ENCODE measurements around the gene CHST8.
"Not testable (repeated sequence)": the region's sequence is repeated elsewhere in the genome, so short reads cannot be mapped to it uniquely, and the experiment has no call there.

Gene CHST8

DNA sequence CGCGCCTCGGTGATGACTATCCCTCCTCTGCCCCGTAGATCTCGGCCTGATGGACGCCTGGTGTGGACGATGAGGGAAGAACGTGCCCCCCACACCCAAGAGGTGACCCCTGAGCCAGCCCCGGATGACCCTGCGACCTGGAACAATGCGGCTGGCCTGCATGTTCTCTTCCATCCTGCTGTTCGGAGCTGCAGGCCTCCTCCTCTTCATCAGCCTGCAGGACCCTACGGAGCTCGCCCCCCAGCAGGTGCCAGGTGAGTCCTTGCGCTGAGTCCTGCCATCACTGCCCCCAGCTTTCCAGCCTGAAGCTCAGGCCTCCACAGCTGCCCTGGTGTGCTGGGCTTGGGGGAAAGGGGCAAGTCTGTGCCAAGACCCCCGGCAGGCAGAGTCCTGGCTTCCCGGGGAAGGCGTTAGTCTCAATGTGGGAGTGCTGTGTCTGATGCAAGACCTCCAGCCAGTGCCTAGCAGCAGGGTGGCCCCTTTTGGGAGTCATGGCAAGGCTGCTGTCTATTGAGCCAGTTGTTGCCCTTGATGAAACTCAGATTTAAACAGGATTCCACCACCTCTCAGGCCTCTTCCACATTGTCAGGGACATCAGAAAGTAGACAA, 67.5 kb downstream of the CHST8 start:
- H3K27ac ChIP-seq: no peak overlapping the region

DNA sequence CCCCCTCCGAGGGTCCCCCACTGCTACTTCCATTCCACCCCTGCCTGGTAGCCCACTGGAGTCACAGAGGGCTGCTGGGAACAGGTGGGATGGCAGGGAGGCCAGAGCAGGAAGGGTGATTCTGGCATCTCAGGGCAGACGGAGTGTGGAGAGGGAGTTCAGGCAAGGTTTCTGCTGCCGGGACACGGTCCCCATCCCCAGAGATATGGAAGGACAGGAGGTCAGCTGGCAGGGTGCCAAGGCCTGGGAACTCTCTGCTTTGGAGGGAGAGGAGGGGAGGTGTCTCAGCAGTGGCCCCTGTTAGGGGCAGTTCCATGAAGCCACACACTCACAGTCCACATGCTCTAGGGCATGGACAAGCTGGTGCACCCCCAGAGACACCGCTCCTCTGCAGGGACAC, 68.1 kb downstream of the CHST8 start:
- no peak overlapping the region for H3K27ac ChIP-seq
- TF ChIP-seq, protein P1, sequence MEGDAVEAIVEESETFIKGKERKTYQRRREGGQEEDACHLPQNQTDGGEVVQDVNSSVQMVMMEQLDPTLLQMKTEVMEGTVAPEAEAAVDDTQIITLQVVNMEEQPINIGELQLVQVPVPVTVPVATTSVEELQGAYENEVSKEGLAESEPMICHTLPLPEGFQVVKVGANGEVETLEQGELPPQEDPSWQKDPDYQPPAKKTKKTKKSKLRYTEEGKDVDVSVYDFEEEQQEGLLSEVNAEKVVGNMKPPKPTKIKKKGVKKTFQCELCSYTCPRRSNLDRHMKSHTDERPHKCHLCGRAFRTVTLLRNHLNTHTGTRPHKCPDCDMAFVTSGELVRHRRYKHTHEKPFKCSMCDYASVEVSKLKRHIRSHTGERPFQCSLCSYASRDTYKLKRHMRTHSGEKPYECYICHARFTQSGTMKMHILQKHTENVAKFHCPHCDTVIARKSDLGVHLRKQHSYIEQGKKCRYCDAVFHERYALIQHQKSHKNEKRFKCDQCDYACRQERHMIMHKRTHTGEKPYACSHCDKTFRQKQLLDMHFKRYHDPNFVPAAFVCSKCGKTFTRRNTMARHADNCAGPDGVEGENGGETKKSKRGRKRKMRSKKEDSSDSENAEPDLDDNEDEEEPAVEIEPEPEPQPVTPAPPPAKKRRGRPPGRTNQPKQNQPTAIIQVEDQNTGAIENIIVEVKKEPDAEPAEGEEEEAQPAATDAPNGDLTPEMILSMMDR (conservative IDR thresholded peaks at IDR 0.05): no peak

More for the DNA sequence above, 67.5 kb downstream of the CHST8 start:
- TF ChIP-seq, protein P1 (conservative IDR thresholded peaks at IDR 0.05): no peak

DNA sequence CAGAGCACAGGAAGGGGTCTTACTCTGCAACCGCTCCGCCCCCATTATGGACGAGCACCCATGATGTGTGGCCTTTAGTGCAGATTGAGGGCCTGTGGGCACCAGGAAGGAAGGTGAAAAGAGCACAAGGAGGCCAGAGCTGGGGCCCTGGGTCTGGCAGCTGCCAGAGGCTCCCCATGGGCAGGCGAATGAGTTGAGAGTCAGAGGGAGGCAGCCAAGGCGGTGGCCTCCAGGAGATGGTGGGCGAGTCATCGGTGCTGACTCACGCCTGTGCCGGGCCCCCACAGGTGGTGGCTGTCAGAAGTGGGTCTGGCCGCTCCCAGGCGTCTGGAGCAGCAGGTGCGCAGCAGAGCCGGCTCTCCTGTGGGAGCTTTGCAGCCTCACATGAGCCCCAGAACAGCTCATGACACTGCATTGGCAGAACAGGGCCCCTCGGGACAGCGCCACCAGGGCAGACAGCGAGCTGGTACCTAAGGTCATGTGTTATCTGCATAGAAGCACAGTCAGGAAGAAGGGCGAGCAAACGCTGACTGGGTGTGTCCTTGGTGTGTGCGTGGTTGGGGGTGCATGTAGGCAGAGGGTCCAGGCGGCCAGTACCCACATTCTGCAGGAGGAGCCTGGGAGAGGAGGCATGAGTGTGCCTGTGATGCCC, 68.8 kb downstream of the CHST8 start:
- TF ChIP-seq, protein P1 (conservative IDR thresholded peaks at IDR 0.05): no peak
- H3K27ac ChIP-seq: no peak overlapping the region

DNA sequence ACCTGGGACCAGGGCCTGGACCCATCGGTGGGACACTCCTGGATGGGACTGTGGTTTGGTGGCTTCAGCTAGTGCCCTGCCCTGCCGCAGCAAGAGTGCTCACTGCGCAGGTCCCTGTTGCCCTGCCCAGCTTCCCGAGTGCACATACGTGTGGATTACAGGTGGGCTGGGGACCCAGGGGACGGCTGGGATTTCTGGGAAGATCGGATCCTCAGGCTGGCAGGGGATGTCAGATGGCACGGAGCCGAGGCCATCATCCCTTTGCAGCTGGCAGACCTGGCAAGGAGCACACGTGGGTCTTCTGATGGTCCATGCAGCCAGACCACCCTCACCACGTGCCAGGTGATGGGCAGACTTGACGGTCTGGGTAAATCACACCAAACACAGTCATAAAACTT, 69.3 kb downstream of the CHST8 start:
- TF ChIP-seq, protein P1 (conservative IDR thresholded peaks at IDR 0.05): no peak
- H3K27ac ChIP-seq: no peak overlapping the region

DNA sequence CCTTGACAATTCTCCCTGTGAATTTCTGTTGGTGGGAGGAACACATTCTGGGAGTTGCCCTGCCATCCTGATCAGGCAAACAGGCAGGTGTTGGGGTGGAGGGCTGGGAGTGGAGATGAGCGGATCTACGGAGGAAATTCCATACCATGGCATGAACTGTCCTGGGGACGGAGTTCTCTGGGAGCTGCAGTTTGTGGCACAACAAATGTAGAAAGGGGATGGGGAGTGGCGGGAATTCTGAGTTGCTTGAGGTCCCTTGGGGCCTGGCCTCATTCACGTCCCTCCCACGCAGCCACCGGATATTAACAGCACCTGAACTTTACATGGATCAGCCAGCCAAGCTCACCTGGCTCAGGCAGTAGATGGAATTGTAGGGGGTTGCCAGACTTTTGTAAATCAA, 70.0 kb downstream of the CHST8 start:
- TF ChIP-seq, protein P1 (conservative IDR thresholded peaks at IDR 0.05): no peak
- no peak overlapping the region for H3K27ac ChIP-seq

DNA sequence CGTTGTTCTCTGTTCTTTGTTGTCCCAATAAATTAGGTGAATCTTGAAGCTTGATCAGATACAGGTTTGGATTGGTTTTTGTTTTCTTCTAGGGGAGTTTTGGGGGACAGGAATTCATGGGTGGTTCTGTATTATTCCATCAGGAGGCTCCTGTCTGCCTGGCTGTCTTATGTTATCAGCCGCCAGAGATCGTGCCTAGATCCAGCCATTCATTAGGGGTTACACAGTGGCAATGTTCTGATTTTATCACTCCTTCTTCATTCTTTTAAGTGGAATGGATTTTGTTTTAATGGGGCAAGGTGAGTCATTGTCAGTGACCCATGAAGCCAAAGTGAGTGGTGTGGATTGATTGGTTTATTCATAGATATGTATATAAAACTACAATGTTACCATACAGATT, 71.9 kb downstream of the CHST8 start:
- H3K27ac ChIP-seq: no peak overlapping the region
- TF ChIP-seq, protein P1 (conservative IDR thresholded peaks at IDR 0.05): no peak

DNA sequence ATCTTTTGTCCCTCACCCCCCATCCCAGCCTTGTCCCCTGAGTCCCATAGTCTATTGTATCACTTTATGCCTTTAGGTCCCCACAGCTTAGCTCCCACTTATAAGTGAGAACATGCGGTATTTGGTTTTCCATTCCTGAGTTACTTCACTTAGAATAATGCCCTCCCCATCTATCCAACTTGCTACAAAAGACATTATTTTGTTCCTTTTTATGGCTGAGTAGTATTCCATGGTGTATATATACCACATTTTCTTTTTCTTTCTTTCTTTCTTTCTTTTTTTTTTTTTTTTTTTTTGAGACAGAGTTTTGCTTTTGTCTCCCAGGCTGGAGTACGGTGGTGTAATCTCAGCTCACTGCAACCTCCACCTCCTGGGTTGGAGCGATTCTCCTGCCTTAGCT, 73.8 kb downstream of the CHST8 start:
- H3K27ac ChIP-seq: not testable (repeated sequence)

DNA sequence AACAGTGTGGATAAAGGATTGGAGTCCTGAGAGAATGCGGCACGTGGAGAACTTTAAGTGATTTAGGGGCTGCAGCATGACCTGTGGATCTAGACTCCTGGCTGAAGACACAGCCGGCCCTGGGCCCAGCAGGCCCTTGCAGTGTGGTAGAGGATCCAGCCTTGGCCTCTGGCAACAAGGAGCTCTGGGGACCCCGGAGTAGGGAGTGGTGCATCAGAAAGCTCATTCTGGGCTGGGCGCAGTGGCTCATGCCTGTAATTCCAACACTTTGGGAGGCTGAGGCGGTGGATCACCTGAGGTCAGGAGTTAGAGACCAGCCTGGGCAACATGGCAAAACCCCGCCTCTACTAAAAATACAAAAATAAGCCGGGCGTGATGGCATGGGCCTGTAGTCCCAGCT, 76.0 kb downstream of the CHST8 start:
- TF ChIP-seq, protein P1 (conservative IDR thresholded peaks at IDR 0.05): no peak

More for the DNA sequence above, 76.0 kb downstream of the CHST8 start:
- H3K27ac ChIP-seq: no peak overlapping the region
